SJCRH30 (cell line): ENCODE results near the gene LGI1. TPM values are rescaled to one million over a fixed set of nuclear protein-coding genes. Genes with fewer than 3 reads are reported as not detected.

Experiments
- DNase-seq, 2 experiments: peaks; one replicate each; pipeline ENCODE4 v3.0.0-alpha.2; 2015 to 2020
- H3K27ac ChIP-seq: fragments of 250-450 bp; sonication (Bioruptor Pico); 2 replicates; pipeline ENCODE4 v1.5.1; 2020; ENCODE audit warnings: mild to moderate bottlenecking, moderate library complexity
- H3K27me3 ChIP-seq: fragments of 250-450 bp; sonication (Bioruptor Pico); 2 replicates; pipeline ENCODE4 v1.5.1; 2020; ENCODE audit warnings: mild to moderate bottlenecking, moderate library complexity
- H3K36me3 ChIP-seq: fragments of 250-450 bp; sonication (Bioruptor Pico); 2 replicates; pipeline ENCODE4 v1.5.1; 2020; ENCODE audit warnings: mild to moderate bottlenecking, moderate library complexity
- H3K4me1 ChIP-seq: fragments of 250-450 bp; sonication (Bioruptor Pico); 2 replicates; pipeline ENCODE4 v1.5.1; 2020; ENCODE audit warnings: mild to moderate bottlenecking, moderate library complexity
- H3K4me3 ChIP-seq: fragments of 250-450 bp; sonication (Bioruptor Pico); 2 replicates; pipeline ENCODE4 v1.5.1; 2020; ENCODE audit warnings: mild to moderate bottlenecking, moderate library complexity
- H3K9me3 ChIP-seq: fragments of 250-450 bp; sonication (Bioruptor Pico); replicated peaks from 2 replicates; pipeline ENCODE4 v1.5.1; 2020; ENCODE audit warnings: mild to moderate bottlenecking, moderate library complexity
- total RNA-seq: library from RNA; depleted of rRNA; stranded (reverse); fragments of >200 nt; shearing (Covaris generic); gene quantifications from 2 replicates; pipeline ENCODE4 v1.2.3, GENCODE V29; 2014

The LGI1 gene
- total RNA-seq, 1 experiment from 2014 or later: not detected

DNA sequence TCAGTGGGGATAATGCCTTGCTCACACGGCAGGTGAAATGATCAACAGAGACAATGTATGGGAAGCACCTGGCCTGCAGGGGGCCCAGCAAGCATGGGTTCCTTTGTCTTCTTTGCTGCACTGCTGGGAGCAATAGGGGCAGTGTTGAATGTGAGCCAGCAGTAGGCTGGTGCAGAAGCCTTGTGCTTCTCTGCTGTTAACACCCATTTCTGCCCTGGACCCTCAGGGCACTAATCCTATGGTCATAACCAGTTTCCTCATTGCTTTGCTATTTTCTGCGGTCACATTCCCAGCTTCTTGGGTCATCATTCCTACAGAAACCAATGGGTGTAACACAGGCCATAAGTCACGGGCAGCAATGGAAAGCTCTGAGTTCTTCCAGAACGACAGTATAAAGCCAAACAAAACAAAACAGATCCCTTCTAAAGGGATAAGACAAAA, 10.9 kb upstream of the LGI1 start:
- H3K27ac ChIP-seq: peak overlapping the region; percentile 78
- H3K36me3 ChIP-seq: no peaks in the 10 kb centered on the region
- H3K27me3 ChIP-seq: no peaks in the 10 kb centered on the region
- H3K4me3 ChIP-seq: no peak overlapping the region
- DNase-seq: peak; percentile 90 to 92
- no peaks in the 10 kb centered on the region for H3K9me3 ChIP-seq
- H3K4me1 ChIP-seq: peaks cover 12% of the 10 kb centered on the region

DNA sequence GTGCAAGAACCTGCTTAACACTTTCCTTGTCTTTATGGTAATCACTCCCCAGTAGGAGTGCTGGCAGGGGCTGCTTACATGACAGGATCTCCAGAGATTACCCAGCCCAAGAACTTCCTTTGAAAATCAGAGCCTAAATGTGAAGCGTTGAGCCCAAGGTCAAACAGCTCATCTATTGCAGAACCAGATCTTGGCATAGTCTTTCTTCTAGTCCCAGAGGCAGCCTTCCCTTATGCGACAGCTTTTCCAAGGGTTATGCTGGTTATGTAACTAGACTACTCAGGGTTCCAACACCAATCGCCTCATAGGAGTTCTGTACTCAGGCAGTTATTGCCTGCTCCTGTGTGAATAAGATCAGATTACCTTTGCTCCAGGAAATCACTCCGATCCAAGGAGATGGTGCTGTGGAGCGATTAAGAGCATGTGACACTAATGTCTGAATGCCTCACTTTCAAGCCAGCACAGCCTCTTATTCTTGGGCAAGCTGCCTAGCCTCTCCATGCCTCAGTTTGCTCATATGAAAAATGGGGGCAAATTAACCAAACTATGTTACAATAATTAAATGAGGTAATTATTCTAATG, 8.4 kb upstream of the LGI1 start:
- H3K27me3 ChIP-seq: no peaks in the 10 kb centered on the region
- no peak overlapping the region for H3K4me3 ChIP-seq
- no peak overlapping the region for H3K27ac ChIP-seq
- no peaks in the 10 kb centered on the region for H3K36me3 ChIP-seq
- peaks cover 17% of the 10 kb centered on the region for H3K4me1 ChIP-seq
- DNase-seq: peak in 1 of 2 experiments; percentile 14
- H3K9me3 ChIP-seq: no peaks in the 10 kb centered on the region

DNA sequence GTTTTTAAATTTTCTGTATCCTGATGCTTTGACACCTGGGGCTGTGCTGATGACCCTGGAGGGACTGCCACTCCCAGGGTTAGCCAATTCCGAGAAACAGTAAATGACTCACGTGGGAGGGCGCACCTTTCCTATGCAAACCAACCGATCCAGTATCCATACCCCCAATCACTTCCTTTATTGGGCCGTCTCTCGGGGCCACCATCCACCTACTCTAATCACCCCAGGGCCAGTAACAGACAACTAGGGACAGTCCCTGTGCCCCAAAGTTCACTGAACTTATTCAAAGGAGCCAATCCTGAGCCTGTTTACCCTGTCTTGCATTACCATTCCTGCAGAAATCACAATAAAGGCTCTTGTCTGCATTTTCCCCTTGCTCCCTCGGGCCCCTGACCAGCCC, 6.6 kb upstream of the LGI1 start:
- H3K4me1 ChIP-seq: peaks cover 17% of the 10 kb centered on the region
- H3K27me3 ChIP-seq: no peaks in the 10 kb centered on the region
- no peaks in the 10 kb centered on the region for H3K9me3 ChIP-seq
- no peak overlapping the region for H3K4me3 ChIP-seq
- H3K27ac ChIP-seq: no peak overlapping the region
- no peaks in the 10 kb centered on the region for H3K36me3 ChIP-seq
- no peak for DNase-seq

DNA sequence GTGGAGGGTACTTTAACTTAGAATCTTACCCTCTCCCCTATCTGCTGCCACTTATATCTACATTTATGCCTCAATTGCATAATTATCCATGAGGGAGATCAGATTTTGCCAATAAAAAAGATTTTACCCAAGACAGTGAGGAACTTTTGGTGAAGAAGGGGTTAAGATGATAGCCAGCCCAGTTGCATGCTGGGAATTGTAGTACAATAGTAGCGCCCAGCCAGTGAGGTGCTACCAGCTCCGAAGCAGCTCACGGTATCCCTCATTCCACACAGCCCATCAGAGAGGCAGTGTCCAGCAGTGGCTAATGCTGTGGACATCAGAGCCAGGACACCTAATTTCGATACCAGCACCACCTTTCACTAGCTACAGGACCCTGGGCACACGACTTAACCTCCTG, 5.9 kb upstream of the LGI1 start:
- no peaks in the 10 kb centered on the region for H3K9me3 ChIP-seq
- H3K36me3 ChIP-seq: no peaks in the 10 kb centered on the region
- DNase-seq: peak; percentile 26 to 45
- peaks cover 12% of the 10 kb centered on the region; the same call in 1 of the 2 replicates for H3K4me1 ChIP-seq
- no peak overlapping the region for H3K27ac ChIP-seq
- no peaks in the 10 kb centered on the region; the same call in 1 of the 2 replicates for H3K27me3 ChIP-seq
- H3K4me3 ChIP-seq: no peak overlapping the region; the same call in 1 of the 2 replicates

DNA sequence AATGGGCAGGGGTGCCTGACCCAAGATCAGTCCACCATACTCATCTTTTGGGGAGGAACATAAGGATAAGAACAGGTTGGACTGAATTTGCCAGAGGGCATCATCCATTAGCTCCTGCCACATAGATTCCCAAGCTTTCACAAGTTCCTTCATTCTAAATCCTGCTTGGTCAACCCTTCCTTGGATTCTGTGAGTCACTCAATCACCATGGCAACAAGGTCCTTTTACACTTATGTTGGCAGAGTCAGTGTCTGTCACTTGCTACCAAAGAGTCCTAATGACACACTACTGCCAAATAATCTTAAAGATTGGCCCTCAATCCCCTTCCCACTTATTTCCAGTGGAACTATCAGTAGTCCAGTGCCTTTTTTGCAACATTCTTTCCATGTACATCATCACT, 5.0 kb upstream of the LGI1 start:
- DNase-seq: no peak
- no peaks in the 10 kb centered on the region for H3K9me3 ChIP-seq

DNA sequence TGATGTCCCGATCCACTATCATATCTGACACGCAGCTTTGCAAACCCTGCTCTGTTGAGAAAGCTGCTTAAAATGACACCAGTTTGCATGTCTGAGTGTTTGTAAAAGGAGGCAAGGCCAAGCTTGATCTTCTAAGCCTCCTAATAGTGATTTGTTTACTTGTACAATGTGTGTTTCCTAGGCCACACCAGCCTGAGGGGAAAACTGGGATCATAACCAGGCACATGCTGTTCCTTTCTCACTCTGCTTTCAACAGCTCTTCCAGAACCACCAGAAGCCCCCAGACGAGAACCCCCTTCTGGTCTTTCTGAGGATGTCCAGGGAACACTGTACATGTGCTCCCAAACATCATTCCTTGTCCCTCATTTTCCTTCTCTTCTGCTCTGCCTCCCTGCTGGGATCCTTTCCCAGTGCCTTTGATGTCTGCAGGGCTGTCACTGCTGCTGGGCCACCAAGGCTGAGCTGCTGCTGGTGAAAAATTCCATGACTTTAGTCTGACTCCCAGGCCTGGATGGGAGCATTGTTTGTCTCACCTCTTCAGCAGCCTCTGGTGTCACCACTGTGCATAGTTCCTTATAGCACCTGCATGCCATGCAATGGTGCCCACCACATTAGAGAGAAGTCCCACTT, 4.0 kb upstream of the LGI1 start:
- Histone ChIP-seq H3K4me3 (no peak overlapping the region), H3K27me3 (no peaks in the 10 kb centered on the region; the same call in 1 of the 2 replicates), H3K4me1 (peaks cover 12% of the 10 kb centered on the region; the same call in 1 of the 2 replicates), H3K36me3 (no peaks in the 10 kb centered on the region), H3K27ac (no peak overlapping the region), H3K9me3 (no peaks in the 10 kb centered on the region)
- DNase-seq: no peak

More for the DNA sequence above, 5.0 kb upstream of the LGI1 start:
- Histone ChIP-seq H3K4me1 (peaks cover 12% of the 10 kb centered on the region; the same call in 1 of the 2 replicates), H3K27ac (no peak overlapping the region), H3K27me3 (no peaks in the 10 kb centered on the region; the same call in 1 of the 2 replicates), H3K36me3 (no peaks in the 10 kb centered on the region), H3K4me3 (no peak overlapping the region)

DNA sequence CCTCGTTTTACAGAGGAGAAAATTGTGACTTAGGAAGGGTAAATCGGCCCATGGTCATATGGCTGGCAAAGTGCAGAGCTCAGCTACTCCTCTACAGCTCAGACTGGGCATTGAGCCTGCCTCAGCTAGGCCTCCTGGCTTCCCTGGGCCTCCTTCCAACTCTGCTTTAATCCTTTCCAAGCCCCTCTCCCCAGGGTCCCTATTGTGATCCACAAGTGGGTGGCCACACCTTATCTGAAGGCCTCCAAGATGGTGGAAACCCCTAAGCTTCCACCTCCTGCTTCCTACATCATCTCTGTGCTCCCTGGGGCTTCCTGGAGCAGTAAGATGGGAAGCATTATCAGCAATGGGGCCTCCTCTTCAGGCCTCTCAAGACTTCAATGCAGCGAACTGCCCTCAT, 3.0 kb upstream of the LGI1 start:
- H3K4me3 ChIP-seq: no peak overlapping the region
- no peaks in the 10 kb centered on the region for H3K9me3 ChIP-seq
- no peak overlapping the region for H3K27ac ChIP-seq
- H3K36me3 ChIP-seq: no peaks in the 10 kb centered on the region
- no peaks in the 10 kb centered on the region; the same call in 1 of the 2 replicates for H3K27me3 ChIP-seq
- no peak for DNase-seq
- peaks cover 8% of the 10 kb centered on the region; the same call in 1 of the 2 replicates for H3K4me1 ChIP-seq

DNA sequence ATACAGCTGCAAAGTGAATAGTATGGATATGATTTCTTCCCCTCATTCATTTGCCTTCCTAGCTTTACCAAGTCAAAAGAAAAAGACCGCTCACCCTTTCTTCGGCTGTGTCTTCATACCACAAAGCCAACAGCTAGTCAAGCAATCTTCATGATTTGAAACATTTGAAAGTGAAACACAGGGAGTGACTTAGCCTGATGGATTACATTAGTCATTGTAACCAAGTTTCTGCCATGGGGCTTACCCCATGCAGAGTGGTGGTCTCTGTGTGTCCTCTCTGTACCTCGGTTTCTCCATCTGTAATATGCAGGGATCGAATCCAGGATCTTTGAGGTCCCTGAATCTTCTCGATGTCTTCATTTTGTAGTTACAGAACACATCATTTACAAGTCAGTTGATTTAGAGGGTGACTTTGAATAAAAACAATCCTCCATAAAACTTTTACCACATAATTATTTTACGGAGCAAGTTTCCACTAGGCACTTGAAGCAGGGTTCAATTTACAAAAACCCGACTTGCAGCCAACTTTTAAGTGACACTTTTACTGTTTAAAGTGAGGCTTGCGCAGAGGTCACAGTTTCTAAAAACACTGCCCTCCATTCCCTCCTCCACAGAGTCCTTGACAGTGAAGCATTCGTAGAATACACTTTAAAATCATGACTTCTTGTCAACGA, 2.2 kb upstream of the LGI1 start:
- Histone ChIP-seq H3K27ac (no peak overlapping the region), H3K27me3 (no peaks in the 10 kb centered on the region; the same call in 1 of the 2 replicates), H3K9me3 (no peaks in the 10 kb centered on the region), H3K4me3 (no peak overlapping the region), H3K4me1 (peaks cover 8% of the 10 kb centered on the region; the same call in 1 of the 2 replicates), H3K36me3 (no peaks in the 10 kb centered on the region)
- DNase-seq: no peak

DNA sequence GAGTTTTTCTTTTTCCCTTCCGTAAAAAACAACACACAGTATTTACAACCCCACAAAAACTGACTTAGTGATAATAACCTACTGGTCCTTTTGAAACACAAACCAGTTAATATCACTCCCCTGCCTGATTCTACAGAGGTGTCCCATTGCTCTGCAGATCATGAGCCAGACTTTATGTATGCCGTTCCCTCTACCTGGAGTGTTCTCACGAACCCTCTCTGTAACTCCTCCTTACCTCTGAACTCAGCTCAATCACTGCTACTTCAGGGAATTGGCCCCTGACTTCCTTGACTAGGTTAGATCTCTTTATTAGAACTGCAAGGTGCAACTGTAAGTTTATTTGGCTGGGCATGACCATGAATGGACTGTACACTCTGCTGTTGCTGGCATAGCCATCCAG, 1.6 kb upstream of the LGI1 start:
- no peak overlapping the region for H3K27ac ChIP-seq
- no peaks in the 10 kb centered on the region; the same call in 1 of the 2 replicates for H3K27me3 ChIP-seq
- peaks cover 8% of the 10 kb centered on the region; the same call in 1 of the 2 replicates for H3K4me1 ChIP-seq
- no peaks in the 10 kb centered on the region for H3K9me3 ChIP-seq
- no peak for DNase-seq
- no peak overlapping the region for H3K4me3 ChIP-seq
- no peaks in the 10 kb centered on the region for H3K36me3 ChIP-seq

DNA sequence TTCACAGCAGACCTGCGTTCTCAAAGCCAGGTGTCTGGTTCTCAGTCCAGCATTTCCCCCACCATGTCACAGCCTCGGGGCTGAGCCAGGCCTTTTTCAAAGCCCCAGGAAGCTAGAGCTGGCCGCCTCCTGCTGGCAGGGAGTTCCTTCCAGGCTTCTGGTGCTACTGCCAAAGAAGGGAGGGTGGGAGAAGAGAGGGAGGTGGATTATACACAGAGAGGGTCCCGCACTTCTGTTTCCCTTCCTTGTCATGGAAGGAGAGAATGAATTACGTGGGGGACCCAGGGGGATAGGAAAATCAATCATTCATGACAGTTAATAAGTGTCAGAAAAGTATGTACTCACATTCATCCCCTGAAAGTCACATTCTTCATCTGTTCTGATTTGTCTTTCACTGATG, 600 bp upstream of the LGI1 start:
- Histone ChIP-seq H3K4me1 (peaks cover 5% of the 10 kb centered on the region; the same call in 1 of the 2 replicates), H3K27ac (no peak overlapping the region), H3K27me3 (no peaks in the 10 kb centered on the region; the same call in 1 of the 2 replicates)

DNA sequence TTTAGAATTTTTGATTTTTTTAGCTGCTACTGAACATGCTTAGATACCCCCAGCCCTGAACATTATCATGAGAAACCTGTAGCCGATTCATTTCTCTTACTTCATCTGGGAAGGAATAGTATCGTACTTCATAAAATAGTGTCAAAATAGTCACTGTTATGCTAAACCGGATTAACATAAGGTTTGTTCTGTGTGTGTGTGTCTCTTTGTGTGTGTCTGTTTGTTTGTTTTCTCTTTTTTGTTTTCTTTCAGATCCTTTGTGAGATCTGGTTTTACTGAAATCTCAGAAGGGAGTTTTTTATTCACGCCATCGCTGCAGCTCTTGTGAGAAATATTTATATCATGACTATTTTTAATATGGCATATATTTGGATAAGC, 761 bp downstream of the LGI1 start:
- H3K9me3 ChIP-seq: no peaks in the 10 kb centered on the region
- DNase-seq: no peak
- H3K27ac ChIP-seq: no peak overlapping the region
- H3K4me1 ChIP-seq: no peaks in the 10 kb centered on the region
- H3K4me3 ChIP-seq: no peak overlapping the region
- no peaks in the 10 kb centered on the region; the same call in 1 of the 2 replicates for H3K27me3 ChIP-seq
- no peaks in the 10 kb centered on the region for H3K36me3 ChIP-seq

More for the DNA sequence above, 600 bp upstream of the LGI1 start:
- Histone ChIP-seq H3K4me3 (no peak overlapping the region), H3K36me3 (no peaks in the 10 kb centered on the region), H3K9me3 (no peaks in the 10 kb centered on the region)
- peak in 1 of 2 experiments; percentile 18 for DNase-seq

DNA sequence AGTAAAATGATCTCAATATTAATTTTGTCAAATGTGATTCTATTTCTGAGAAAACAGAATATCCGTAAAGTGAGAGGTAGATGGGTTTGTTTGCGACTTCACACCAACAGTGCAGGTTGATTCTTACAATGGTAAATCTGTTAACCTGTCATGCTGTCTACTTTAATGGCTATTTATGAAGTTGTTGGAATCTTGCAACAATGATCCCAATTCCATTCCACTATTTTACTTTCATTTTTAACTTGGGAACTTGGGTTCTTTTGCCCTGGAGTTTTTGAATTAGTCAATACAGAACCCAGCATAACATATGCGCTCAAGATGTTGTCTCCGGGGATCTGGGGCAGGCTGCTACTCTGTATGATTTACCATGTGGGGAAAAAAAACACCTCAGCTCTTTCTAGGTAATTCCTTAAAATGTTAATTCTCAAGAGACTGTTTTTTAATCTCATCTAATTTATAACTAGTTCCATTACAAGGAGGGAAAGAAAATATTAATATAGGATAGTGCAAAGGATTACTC, 1.2 kb downstream of the LGI1 start:
- Histone ChIP-seq H3K36me3 (no peaks in the 10 kb centered on the region), H3K4me3 (no peak overlapping the region), H3K4me1 (no peaks in the 10 kb centered on the region), H3K27me3 (no peaks in the 10 kb centered on the region; the same call in 1 of the 2 replicates), H3K9me3 (no peaks in the 10 kb centered on the region), H3K27ac (no peak overlapping the region)
- no peak for DNase-seq

DNA sequence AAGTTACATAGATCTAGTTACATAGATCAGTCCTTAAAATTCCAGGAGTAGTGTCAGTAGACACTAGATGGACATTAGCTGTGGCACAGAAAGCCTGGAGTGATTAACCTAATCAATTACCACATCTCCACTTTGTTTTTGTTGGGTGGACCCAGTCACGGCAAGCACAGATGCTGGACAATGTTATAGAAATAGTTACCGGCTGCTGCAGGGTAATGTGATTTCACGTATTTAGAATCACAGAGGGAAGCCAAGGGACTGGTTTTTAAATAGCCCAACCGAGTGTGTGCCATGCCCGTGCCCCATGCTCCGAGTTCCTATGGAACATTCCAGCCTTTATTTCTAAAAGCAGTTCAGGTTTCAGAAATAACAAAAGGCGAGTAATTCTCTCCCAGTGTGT, 2.8 kb downstream of the LGI1 start:
- H3K27ac ChIP-seq: no peak overlapping the region
- H3K27me3 ChIP-seq: no peaks in the 10 kb centered on the region; the same call in 1 of the 2 replicates
- no peaks in the 10 kb centered on the region for H3K4me1 ChIP-seq
- H3K9me3 ChIP-seq: no peaks in the 10 kb centered on the region
- H3K4me3 ChIP-seq: no peak overlapping the region
- H3K36me3 ChIP-seq: no peaks in the 10 kb centered on the region
- DNase-seq: no peak

DNA sequence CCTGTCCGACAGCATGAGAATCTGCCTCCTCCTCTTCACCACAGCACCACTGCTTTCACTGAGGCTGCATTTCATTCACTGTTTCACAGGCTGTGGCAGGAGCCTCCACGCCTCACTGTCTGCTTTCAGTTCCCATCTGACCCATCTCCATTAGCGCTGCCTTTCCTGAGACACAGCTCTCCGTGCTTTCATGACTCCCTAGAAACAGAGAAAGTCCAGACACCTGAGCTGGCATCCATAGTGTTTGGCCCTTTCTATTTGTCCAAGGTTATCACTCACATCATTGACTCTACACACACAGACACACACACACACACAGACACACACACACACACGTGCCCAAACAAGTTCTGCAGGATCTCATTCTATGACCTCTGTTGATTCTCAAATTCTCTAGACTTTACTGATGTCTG, 5.2 kb downstream of the LGI1 start:
- Histone ChIP-seq H3K27me3 (no peaks in the 10 kb centered on the region), H3K36me3 (no peaks in the 10 kb centered on the region), H3K9me3 (no peaks in the 10 kb centered on the region), H3K27ac (no peak overlapping the region), H3K4me3 (no peak overlapping the region), H3K4me1 (no peaks in the 10 kb centered on the region)
- DNase-seq: no peak

DNA sequence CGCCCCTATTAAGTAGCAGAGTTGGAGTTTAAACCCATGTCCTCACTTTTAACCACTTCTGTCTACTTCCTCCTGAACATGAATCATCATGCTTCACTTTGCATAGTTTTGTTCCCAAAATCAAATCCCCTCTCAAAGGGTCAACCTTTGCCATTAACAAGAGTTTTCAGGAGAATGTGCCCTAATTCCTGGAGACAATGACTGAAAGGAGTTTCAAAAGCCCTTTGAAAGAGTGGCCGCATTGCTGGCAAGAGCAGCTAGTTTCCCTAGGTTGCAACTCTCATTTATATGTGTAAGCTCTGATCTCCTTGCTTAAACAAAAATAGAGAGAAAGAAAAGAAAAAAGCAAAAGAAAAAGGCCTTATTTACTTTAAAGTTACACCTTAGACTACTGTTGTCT, 9.2 kb downstream of the LGI1 start:
- no peaks in the 10 kb centered on the region for H3K4me1 ChIP-seq
- no peak overlapping the region for H3K27ac ChIP-seq
- no peak for DNase-seq
- no peaks in the 10 kb centered on the region for H3K27me3 ChIP-seq
- no peaks in the 10 kb centered on the region for H3K36me3 ChIP-seq
- no peaks in the 10 kb centered on the region for H3K9me3 ChIP-seq
- no peak overlapping the region for H3K4me3 ChIP-seq
